HUDEP-2 (cell line): Measurements from ENCODE around the gene UBE3C.

Experiments
- DNase-seq, 76 experiments: peaks; one replicate each; lab custom pipeline; 2025; ENCODE audit not compliant: unreplicated experiment in 76 of 76; lab: John Stamatoyannopoulos, UW

UBE3C gene

GRCh38 chr7:157318015-157318706, 179.4 kb downstream of the UBE3C start:
- peak in 1 of 76 experiments; percentile 18 for DNase-seq
